Activated CD4-positive, alpha-beta T cell treated with anti-CD3 and anti-CD28 coated beads, Interleukin-2, amount 50 U/mL, for 48 hours (primary cell): ENCODE data around the gene DNM2.
"Not testable (repeated sequence)": the region's sequence is repeated elsewhere in the genome, so short reads cannot be mapped to it uniquely, and the experiment has no call there.

Source experiments
- DNase-seq, 2 experiments: peaks; one replicate each; pipeline ENCODE4 v3.0.0-alpha.2; 2020

DNM2 gene

DNA sequence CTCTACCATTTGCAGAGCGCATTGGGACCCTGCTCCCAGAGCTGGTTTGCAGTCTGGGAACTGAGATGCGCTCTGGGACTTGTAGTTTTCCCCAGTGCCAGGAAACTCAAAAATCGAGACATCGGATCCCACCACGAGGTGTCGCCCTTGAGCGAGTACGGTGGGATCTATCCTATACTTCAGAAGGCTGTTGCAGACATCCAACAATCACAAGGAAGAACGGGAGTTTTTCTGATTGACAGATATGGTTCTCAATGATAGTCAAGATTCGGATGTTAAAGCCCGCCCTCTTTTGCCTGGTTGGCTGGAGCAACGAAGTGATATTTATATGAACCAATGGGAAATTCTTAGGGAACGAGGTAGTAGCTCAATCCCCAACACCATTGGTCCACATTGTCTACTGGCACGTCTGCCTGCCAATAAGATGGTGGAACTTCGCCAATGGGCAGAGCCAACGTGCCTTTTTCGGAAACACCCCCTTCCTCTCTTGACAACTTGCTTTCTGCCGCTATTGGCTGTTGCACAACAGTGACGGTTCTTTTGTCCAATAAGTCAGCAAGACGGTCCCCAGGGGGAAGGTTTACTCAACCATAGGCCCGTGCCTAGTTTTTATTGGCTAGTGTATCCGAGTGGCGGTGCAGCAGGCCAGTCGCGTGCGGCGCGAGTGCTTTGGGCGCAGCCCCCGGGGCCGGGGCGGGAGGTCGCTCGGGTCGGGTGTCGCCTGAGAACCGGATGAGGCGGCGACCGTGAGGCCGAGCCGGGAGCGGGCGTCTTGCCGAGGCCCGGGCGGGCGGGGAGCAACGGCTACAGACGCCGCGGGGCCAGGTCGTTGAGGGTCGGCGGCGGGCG, at the start of gene DNM2:
TSS of gene DNM2 (plus strand) at position 724 of the 849 bp plus-strand sequence. CDS start 164 bp downstream, outside the sequence.
- peak; percentile 98 to 99 for DNase-seq

DNA sequence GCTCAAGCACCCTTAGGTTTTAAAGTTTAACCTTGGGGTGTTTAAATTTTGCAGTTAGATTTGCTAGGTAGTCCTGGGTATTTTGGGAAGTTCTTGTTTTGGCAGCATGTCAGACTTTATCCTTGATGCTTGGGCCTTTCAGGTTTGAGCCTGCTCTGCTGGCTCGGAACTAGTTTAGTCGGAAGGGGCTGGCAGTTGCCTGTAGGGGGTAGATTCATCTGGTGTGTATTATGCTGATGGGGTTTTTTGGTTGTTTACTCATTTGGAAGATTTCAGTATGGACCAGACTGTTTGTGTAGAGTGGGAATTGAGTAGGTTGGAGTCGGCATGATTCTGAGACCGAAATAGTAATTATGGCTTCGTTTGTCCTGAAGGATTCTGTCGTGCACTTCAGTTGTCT, 48.6 kb upstream of the DNM2 start:
- no peak for DNase-seq

DNA sequence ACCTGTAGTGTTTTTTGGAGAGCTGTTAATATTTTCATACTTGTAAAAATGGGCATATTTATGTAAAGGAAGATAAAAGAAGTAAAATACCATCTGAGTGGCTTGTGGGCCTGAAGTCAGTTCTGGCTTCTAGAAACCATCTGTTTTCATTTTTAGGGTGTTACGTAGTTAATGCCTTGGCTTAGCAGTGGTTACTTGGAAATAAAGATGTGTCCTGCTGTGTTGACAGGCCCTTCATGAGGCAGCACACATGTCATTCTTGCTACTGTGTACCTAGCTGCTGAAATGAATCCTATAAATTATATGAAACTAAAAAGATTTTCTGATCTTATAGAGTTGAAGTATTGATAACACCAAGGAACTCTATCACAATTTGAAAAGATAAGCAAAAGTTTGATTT, 47.7 kb upstream of the DNM2 start:
- no peak for DNase-seq

DNA sequence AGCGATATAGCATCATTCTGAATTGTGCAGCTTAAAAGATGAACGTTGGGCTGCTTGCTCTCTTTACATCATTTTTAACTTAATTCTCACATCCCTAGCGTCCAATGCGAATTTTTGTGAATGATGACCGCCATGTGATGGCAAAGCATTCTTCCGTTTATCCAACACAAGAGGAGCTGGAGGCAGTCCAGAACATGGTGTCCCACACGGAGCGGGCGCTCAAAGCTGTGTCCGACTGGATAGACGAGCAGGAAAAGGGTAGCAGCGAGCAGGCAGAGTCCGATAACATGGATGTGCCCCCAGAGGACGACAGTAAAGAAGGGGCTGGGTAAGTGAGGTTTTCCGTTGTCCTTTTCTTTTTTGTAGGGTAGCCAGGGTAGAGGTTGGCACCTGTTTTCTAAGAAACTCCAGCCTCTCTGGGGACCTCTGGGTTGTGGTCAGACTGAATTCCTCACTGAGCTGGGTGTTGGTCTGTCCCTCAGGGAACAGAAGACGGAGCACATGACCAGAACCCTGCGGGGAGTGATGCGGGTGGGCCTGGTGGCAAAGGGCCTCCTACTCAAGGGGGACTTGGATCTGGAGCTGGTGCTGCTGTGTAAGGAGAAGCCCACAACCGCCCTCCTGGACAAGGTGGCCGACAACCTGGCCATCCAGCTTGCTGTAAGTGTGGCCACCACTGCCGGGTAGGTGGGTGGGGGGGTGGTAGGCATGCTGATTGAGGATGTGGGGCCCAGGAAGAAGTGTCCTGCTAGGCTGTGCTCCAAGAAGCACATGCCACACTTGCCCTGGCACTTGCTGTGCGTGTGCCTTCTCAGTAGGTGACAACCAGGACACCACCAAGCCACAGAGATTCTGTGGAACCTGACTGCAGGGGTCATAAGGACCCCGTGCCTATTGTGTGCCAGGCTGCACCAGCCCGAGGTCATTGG, 46.7 kb upstream of the DNM2 start:
- no peak for DNase-seq

DNA sequence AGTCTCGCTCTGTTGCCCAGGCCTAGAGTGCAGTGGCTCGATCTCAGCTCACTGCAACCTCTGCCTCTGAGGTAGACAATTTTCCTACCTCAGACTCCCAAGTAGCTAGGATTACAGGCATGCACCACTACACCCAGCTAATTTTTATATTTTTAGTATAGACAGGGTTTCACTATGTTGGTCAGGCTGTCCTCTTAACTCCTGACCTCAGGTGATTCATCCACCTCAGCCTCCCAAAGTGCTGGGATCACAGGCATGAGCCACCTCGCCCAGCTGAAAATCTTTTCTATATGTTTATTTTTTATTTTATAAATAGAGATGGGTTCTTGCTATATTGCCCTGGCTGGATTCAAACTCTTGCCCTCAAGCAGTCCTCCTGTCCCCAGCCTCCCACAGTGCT, 46.0 kb upstream of the DNM2 start:
- not testable (repeated sequence) for DNase-seq

DNA sequence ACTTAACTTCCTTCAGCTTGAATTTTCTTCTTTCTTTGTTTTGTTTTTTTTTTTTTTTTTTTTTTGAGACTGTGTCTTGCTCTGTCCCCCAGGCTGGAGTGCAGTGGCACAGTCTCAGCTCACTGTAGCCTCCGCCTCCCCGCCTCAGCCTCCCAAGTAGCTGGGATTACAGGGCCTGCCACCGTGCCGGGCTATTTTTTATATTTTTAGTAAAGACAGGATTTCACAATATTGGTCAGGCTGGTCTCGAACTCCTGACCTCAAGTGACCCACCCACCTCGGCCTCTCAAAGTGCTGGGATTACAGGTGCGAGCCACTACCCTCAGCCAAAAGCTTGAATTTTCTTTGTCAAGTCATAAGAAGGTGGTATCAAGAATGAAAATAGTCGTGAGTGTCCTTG, 42.7 kb upstream of the DNM2 start:
- DNase-seq: not testable (repeated sequence)

DNA sequence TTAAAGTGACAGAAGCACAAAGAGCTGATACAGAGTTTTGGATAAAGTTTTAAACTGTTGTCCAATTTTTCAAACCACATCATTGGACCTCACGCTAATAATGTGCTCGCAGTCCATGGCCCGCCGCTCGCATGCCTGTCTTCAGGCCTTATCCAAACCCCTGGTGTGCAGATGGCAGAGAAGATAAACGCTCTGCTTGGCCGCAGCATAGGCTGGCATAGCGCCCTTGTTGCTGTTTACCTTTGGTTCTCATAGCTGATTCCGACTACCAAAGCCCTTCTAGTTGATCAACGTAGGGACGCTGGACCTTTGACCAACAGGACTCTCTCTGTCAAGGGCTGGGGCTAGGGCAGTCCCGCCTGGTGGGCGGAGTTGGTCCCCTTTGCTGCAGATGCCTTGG, 40.1 kb upstream of the DNM2 start:
- no peak for DNase-seq

DNA sequence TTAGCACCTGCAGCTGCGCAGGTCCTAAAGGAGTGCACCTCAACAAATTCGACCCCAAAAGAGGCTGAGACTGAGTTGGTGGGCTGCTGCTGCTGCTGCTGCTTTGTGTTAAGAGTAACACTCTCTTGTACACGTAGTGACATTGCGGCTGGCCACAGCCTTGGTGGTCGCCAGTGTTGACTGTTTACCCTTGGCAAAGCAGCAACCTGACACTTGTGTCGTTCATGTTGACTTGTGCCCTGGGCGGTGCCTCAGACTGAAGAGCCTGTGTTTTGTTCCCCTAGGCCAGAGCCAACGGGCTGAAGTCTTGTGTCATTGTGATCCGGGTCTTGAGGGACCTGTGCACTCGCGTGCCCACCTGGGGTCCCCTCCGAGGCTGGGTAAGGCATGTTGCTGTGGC, 39.1 kb upstream of the DNM2 start:
- no peak for DNase-seq

DNA sequence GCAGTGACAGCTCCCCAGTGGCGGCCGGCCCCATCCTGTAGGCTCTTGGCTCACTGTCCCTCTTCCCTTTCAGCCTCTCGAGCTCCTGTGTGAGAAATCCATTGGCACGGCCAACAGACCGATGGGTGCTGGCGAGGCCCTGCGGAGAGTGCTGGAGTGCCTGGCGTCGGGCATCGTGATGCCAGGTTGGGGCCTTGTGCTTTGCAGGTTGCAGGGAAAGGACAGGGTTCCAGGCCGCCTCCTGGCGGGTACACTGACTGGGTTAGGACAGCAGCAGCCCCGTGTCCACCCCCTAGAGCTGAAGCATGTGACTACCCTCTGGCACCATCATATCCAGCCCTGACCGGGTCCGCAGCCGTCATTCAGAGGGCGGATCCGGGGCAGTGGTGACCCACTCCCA, 38.1 kb upstream of the DNM2 start:
- DNase-seq: no peak

DNA sequence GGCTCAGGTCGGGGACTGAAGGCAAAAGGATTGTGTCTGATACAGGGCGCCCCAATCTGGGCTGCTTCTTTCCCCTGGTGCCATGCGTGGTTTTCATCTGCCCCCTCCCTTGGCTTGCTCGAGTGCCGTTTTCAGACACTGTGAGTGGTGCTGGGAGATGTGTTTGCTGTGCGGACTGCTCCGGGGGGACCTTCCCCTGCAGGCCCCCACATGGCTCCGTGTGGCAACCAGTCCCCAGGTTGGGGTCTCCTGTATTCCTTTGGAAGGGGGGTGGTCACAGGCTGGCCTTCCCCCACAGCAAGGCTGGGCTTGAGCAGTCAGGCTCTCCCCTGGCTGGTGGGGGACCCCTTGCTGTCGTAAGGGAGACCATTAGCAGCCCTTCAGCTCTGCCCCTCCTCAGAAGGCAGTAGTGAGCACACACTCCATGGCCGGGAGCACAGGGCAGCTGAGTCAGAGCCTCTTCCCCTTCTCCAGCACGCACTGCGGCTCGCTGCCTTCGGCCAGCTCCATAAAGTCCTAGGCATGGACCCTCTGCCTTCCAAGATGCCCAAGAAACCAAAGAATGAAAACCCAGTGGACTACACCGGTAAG, 37.2 kb upstream of the DNM2 start:
- no peak for DNase-seq

DNA sequence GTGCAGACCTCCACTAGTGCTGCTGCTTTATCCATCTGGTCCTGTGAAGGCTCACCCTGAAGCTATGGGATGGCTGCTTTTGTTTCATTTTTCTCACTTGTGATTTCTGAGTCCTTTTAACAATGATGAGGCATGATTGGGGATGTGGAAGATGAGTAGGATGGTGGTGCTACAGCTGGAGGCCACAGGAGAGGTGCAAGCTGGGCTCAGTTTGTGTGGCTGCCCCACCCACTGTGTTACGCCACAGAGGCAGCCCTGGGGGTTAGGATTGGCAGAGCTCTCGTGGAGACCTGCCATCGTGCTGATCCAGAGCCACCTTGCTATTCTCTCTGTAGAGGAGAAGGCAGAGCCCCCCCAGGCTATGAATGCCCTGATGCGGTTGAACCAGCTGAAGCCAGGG, 36.2 kb upstream of the DNM2 start:
- DNase-seq: no peak

DNA sequence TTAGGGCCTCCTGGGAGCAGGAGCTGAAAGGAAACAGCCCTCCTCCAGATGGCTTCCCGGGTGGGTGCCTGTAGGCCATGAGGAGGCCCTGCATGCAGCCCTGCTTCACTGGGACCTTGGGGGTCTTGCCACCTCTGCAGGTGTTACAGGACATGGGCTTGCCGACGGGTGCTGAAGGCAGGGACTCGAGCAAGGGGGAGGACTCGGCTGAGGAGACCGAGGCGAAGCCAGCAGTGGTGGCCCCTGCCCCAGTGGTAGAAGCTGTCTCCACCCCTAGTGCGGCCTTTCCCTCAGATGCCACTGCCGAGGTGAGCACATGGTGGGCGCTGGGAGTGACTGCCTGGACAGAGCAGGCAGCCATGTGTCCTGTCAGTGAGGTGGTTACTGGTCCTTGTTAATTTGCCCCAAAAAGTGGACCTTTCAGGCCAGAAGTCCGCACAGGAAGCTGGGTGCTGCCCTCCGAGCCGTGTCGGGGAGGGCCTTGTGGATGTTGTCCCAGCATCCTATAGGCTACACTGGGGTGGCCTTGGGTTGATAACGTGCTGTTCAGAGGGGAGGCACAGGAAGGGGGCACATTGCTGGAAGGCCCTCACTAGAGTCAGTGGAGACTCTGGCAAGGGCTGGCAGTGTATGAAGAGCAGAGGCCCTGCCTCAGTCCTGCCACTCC, 35.3 kb upstream of the DNM2 start:
- no peak for DNase-seq

DNA sequence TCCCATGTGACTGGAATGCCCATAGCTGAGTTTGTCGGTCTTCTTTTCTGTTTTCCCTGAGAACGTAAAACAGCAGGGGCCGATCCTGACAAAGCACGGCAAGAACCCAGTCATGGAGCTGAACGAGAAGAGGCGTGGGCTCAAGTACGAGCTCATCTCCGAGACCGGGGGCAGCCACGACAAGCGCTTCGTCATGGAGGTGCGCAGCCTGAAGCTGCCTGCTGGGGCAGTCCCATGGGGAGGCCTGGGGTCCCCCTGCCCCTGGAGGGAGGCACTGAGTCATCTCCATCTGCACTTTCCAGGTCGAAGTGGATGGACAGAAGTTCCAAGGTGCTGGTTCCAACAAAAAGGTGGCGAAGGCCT, 34.8 kb upstream of the DNM2 start:
- DNase-seq: no peak

DNA sequence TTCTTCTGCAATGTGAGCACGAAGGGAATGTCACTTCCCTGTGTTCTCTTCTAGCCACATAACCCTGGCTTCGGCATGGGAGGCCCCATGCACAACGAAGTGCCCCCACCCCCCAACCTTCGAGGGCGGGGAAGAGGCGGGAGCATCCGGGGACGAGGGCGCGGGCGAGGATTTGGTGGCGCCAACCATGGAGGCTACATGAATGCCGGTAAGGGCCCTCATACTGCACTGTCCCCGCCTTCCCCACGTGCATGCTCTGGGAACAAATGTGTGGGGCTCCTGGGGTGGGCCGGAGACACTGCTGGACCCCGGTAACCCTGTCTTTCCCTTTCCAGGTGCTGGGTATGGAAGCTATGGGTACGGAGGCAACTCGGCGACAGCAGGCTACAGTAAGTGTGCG, 34.3 kb upstream of the DNM2 start:
- no peak for DNase-seq

DNA sequence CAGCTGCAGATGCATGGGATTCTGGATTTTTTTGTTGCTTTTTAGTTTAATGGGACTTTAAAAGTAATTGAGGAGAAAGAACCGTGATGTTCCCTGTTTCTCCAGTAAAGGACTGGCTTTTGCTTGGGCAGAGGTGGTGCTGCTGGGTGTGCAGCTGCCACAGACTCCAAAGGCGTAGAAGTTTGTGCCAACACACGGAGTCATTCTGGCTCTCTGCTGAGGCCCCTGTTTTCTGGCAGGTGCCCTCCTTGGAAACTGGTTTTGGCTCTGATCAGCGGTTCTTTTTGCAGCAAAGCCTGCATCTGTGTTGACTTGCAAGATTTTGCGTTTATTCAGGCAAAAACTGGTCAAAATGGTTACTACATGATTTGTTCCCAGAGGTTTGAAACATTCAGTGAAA, 32.7 kb upstream of the DNM2 start:
- DNase-seq: no peak

DNA sequence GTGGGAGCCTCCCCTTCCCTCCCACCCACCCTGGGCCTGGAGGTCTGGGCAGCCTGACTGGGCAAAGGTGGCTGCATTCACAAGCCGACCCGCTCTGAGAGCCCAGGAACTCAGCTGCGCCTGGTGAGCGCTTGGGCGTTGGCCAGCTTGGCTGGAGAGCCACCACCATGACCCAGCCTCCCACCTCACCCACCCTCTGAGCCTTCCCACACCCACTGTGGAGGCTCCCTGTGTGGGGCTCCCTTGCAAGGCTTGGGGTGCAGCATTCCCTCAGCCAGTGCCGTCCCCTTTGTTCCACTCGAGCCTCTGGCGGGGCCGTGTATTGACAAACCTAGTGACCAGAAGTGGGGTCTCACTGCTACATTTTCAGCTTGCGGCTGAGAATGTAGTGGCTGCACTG, 31.7 kb upstream of the DNM2 start:
- DNase-seq: no peak

DNA sequence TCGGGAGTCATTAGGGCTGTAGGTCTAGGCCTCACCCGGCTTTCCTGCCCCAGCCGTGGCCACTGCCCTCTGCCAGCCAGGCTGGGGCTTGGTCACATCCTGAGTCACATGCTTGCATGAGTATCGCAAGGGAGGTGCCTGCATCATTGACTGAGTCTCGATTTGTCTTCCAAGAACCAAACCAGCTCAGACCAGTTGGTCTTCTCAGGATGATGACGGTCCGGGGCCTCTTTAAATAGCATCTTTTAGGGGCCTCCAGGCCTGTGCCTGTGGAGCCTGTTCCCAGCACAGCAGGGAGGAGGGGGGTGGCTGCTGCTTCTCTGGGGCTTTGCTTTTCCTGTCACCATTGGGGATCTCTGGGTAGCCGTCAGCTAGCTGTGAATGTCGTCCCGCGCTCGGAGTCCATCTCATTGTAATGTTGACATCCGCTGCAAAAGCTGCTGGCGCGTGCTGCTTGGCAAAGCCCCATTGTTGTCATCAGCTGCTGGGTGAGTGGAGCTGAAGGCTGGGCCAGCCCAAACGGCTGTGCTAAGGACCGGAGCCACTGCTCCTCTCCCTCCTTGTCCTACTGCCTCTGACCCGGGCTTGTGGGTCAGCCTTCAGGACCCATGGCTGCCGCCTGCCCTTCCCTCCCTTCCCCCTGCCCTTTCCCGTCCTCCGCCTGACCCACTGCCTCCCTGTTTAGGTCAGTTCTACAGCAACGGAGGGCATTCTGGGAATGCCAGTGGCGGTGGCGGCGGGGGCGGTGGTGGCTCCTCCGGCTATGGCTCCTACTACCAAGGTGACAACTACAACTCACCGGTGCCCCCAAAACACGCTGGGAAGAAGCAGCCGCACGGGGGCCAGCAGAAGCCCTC, 31.0 kb upstream of the DNM2 start:
- DNase-seq: no peak

DNA sequence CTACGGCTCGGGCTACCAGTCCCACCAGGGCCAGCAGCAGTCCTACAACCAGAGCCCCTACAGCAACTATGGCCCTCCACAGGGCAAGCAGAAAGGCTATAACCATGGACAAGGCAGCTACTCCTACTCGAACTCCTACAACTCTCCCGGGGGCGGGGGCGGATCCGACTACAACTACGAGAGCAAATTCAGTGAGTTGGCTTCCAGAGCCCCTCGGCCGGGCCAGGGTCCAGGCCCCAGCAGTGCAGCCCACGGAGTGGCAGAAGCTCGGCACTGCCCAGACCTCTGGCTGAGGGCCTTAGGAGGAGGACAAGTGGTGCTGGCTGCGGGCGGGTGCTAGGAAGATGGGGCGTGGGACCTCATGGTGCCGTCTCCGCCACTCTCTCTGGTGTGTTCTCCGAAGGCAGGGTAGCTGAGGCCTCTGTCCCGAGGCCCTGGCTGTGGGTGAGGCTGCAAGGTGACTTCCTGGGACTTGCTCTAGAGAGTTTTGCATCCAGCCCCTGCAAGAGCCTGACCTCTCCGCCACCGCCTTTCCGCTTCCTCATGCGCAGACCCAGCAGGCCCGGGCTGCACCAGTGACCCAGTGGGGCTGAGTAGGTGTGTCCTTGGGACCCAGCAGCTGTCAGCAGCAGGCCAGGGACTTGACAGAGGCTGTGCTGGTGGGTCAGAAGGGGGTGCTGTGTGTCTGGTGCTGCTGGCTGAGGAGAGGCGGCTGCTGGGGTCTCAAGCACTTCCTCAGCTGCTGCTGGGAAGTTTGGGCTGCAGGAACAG, 30.2 kb upstream of the DNM2 start:
- DNase-seq: no peak

DNA sequence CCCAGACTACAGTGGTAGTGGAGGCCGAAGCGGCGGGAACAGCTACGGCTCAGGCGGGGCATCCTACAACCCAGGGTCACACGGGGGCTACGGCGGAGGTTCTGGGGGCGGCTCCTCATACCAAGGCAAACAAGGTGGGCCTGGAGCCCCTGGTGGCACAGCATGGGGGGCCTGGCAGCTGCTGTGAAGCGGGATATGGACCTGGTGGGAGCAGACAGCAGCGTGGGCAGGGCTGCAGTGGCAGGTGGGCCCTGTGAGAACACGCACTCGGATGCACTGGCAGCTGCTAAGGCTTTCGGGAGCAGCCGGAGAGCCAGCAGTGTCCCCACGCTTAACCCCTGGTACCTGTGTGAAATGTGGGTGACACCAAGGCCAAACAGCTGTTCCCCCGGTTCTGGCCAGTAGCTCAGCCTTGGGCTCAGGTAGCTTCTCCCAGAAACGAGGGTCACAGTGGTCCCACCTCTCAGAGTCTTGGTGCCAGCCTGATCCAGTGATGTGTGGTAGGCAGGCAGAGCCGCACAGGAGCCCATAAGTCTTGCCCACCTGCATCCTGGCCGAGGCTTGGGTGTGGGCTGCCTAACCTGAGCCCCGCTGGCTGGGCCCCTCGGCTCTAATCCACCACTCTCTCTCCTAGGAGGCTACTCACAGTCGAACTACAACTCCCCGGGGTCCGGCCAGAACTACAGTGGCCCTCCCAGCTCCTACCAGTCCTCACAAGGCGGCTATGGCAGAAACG, 29.2 kb upstream of the DNM2 start:
- DNase-seq: no peak

DNA sequence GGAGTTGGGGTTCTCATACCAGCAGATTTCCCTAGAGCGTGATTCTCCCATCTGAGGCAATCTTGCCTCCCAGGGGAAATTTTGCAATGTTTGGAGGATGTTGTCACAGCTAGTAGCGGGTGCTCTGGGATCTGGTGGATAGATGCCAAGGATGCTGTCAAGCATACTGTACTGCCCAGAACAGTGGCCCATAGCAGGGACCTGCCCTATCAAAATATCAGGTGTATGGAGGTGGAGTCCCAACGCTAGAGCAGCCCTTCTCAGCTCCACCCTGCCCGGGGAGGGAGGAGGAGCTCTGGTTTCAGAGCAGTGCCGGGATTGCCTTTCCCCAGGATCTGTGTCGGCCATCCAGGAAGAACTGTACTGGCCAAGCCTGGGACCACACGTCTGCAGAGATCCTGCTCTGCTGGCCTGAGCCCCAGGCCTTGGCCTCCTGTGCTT, 27.5 kb upstream of the DNM2 start:
- no peak for DNase-seq
